GM21528 (cell line): ENCODE data around the gene LDLRAD3.

Experiments
- ATAC-seq: cut with Tn5 transposase; IDR thresholded peaks from one replicate; pipeline ENCODE4 v1.9.1; 2021; ENCODE audit warnings: mild to moderate bottlenecking, moderate library complexity; ENCODE audit not compliant: unreplicated experiment, low FRiP score

Gene LDLRAD3

DNA sequence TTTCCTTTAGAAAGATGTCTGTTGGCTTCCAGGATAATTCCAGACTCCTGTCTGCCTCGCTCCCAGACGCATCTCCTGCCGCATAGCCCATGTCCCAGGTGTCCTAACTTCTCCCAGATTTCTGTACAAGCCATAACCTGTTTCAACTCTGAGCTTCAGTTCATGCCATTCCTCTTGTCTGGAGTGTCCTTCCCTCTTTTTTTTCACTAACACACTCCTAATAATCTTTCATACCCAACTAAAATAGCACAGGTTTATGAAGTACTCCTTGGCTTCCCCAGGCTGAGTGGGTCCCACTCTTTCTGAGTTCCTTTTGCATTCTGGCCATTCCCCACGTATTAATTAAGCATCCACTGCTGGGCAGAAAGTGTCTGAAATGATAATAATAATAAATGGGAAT lies 123.0 kb downstream of the LDLRAD3 start:
- ATAC-seq: no peak

- no peak for ATAC-seq
Measured at GRCh38 chr11:36069576-36070212, 125.8 kb downstream of the LDLRAD3 start.

DNA sequence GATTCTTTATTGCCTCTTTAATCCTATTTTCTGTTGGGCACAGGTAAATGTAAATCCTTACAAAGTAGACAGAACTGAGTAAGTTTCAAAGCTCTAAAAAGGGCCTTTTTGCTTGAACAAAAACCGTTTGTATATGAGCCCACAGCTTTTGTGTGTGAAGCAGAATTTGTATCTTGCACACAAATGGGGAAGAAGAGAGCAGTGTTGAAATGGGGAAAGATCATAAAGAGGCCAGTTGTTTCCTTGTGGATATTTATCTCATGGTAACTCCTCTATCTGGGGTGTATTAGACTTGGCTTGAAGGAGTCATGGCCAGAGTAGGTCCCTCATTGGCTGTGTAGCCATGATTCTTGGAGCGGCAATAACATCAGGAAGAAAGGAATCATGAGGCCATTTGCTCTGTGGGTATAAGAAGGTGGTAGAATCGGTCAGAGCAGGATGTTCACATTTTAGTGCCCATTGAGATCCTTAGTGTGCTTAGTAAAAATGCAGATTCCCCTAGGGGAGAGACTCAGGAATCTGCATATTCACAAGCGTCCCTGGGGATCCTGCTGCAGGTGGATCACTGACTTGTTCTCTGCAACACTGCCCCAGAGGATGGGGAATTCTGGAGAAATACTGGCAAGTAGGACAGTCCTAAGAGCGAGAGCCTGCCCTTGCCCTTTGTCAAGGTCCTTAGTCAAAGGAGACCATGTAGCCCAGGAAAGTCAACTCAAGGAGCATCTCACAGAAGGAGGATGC lies 126.5 kb downstream of the LDLRAD3 start:
- no peak for ATAC-seq

GRCh38 chr11:36070954-36071330 lies 127.1 kb downstream of the LDLRAD3 start:
- ATAC-seq: no peak

DNA sequence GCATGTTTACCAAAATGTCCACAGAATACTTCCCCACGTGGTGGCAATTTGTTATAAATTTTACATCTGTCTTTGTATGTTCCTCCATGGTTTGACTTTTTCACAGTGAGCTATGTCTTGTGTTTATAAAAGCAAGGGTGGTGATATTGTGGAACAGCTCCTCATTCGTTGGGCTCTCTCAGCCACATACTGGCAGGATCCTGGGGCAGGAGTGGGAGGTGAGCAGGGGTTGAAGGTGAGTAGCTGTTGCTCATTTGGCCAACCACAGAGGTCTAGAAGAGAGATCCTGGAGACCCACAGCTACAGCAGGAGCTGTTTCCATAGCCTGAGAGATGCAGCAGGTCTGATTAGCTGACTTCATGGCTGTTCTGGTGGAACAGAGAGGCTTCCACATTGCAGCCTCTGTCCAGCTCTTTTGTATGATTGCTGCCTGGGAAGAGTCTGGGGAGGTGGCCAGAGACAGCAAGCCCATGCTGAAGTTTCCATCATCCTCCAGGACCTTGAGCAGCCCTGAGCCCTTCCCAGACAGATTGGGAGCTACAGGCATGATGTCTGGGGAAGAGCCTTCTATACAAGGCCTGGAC lies 128.1 kb downstream of the LDLRAD3 start:
- ATAC-seq: no peak

- no peak for ATAC-seq
Measured at GRCh38 chr11:36073411-36074203, 129.7 kb downstream of the LDLRAD3 start.

DNA sequence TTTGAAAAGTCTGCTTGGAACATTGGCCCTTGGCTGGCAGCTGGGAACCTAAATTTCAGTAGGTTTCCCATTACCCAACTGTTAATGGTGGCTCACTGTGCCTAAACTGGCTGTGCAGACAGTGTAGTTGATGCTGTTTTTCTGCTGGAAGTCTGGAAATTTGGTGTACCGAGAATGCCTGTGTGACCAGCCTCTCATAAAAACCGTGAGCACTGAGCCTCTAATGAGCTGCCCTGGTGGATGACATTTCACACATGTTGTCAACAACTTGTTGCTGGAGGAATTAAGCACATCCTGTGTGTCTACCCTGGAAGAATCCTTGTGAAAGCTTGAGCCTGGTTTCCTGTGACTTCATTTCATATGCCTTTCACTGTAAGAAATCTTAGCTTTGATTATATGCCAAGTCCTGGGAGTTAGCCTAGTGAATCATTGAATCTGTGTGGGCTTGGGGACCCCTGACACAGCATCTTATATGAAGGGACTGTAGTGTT lies 131.1 kb downstream of the LDLRAD3 start:
- ATAC-seq: no peak

GRCh38 chr11:36077368-36077767 lies 133.5 kb downstream of the LDLRAD3 start:
- no peak for ATAC-seq

GRCh38 chr11:36077886-36078685 lies 134.2 kb downstream of the LDLRAD3 start:
- no peak for ATAC-seq

- no peak for ATAC-seq
Measured at GRCh38 chr11:36078686-36079055, 134.8 kb downstream of the LDLRAD3 start.

- no peak for ATAC-seq
Measured at GRCh38 chr11:36079878-36080675, 136.2 kb downstream of the LDLRAD3 start.

- no peak for ATAC-seq
Measured at GRCh38 chr11:36081274-36081945, 137.5 kb downstream of the LDLRAD3 start.

DNA sequence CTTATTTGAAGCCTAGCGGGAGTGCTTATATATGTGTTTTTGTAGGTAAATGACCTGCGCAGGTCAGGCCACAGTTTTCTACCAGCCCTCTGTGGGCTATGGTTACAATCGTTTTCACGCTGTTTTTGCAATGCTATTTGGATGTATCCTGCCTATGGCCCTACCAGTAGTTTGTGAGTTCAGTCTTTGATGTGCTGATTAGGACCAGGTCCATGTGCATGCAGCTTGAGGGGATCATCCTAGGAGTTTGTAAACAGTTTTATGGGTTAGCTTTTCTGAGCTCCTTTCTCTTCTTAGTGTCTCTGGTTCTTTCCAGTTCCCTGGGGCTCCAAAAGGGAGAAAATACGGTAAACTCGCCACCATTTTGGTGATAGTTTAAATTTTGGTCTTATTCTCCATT lies 142.5 kb downstream of the LDLRAD3 start:
- no peak for ATAC-seq

DNA sequence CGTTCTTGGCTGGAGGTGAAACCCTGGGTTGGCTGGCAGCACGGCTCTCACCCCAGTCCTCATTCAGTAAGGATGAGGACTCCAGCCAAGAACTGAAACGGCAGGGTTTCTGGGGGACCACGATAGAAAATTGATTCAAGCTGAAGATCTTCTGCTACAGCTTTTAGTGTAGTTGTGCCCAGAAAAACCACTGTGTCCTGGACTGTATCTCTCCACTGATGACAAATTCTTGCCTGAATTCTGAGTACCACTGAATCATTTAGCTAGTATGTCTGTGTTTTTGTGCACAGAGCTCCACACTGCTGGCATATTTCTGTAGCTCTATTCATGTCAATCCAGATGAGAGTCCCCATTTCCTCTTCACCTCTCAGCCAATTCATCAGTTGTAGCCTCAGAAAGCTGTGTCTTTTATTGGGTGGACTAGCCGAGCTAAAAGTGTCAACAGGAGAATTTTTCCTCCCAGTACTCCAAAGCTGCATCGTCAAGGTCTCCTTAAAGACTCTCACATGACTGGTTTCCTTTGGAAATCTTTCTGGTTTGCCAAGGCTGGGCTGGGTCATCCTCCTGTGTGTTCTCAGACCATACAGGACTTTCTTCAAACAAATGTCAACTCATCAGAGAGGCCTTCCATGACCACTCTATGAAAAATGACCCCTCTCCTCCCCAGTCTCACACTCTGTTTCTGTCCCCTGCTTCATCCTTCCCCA lies 144.6 kb downstream of the LDLRAD3 start:
- ATAC-seq: no peak

DNA sequence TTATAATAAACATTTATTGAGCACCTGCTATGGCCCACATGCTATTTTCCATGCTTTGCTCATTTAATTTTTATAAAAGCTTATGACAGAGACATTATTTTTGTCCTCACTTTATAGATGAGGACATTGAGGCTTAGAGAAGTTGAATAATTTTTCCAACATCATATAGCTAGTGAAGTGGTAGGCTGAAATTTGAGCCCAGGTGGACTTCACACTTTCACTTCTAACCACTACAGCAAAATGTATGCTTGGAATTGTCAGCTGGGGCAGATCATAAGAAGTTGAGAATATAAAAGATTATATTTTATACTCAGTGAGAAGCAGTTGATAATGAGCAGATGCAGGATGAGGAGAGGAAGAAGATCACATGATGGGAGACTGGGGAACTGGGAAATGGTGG lies 146.1 kb downstream of the LDLRAD3 start:
- ATAC-seq: no peak

DNA sequence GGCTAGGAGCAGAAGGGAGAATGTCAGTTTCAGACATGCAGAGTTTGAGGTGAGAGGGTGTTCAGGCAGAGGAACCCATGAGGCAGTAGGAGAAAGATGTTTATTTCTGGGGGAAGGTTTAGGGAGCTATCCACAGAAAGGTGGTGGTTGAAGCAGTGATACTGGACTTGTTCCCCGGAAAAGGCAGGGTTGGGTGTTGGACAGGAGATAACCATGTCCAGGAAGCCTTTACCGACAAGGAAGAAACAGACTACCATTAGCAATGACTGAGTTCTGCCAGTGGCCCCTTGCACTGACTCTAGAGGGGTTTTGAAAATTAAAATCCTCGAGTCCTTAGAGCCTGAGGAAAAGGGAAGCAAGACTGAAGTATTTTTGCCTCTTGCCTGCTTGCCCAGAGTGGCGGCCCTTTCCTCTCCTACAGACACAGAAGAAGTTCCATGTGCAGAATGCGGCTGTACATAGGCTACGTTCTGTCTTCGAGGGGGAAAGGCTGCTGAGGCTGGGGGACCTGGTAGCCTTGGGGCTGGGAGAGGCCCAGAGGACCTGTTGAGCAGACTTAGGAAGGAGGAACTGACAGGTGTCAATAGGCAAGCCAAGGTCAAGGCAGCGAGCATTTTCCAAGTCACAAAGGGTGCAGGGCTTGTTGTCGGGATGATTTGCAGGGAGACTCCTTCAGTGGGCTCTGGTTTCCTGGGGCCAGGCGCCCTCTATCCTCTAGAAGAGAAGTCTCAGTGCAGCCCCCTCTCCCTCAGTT lies 146.7 kb downstream of the LDLRAD3 start:
- no peak for ATAC-seq

- no peak for ATAC-seq
Measured at GRCh38 chr11:36091256-36091811, 147.5 kb downstream of the LDLRAD3 start.
